T-helper 17 cell (primary cell): ENCODE results near the gene THSD7A. TPM values are rescaled to one million over a fixed set of nuclear protein-coding genes. Genes with fewer than 3 reads are reported as not detected.

Experiments used
- ATAC-seq: fragments of 150-1000 bp; cut with Tn5 transposase; 2 replicates; pipeline ENCODE4 v1.10.0; 2021; ENCODE audit warnings: mild to moderate bottlenecking, moderate library complexity
- DNase-seq, 3 donors: peaks; one replicate each; pipeline versions ENCODE4 v3.0.0 to v3.0.0-alpha.2; 2020 to 2021
- H3K9me3 ChIP-seq: one replicate; pipeline ENCODE4 v1.7.0; 2013; ENCODE audit warnings: low read length, mild to moderate bottlenecking; ENCODE audit not compliant: control insufficient read depth, poor library complexity, severe bottlenecking
- H3K27ac Mint-ChIP-seq: one replicate; pipeline ENCODE4 v1.8.0; 2022; ENCODE audit warnings: mild to moderate bottlenecking, moderate library complexity, mixed read lengths
- H3K27me3 Mint-ChIP-seq: one replicate; pipeline ENCODE4 v1.8.0; 2022; ENCODE audit warnings: mixed read lengths
- H3K36me3 Mint-ChIP-seq: one replicate; pipeline ENCODE4 v1.8.0; 2022; ENCODE audit warnings: low read depth, mixed read lengths
- H3K4me1 Mint-ChIP-seq: one replicate; pipeline ENCODE4 v1.8.0; 2022; ENCODE audit warnings: mild to moderate bottlenecking, mixed read lengths
- H3K4me3 Mint-ChIP-seq: one replicate; pipeline ENCODE4 v1.8.0; 2022; ENCODE audit warnings: mild to moderate bottlenecking, moderate library complexity, mixed read lengths
- total RNA-seq, 4 donors: library from RNA in 2 of 4; stranded (reverse) in 2 of 4; gene quantifications; one replicate each; pipeline ENCODE4 v1.2.3 and lab custom pipeline; 2022 to 2026

THSD7A gene
- total RNA-seq, 2 donors from 2014 or later, result 0.07 TPM; not detected in 1

DNA sequence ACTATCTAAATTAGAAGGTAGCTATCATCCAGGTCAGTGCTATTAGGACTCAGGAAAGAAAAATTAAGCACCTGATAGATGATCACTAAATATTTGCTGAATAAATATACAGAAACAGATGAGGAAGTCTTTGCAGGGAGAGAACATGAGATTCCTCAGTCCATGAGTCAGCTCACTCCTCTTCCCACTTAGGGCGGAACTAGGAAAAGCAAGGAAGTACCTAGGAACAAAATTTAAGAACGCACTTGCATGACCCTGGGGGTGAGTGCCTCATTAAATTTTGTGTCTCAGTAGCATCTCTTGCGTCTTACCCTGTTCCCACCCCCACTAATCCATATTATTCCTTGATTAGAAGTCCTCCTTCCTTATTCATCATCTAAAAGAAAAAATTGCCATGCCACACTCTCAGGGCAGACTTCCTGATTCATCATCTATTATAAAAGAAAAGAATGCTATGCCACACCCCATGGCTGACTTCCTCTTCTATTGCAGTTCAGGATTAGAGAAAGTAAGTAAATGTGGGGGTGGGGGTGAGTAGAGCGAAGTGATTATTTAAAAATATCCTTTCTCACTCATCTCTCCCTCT lies 208.8 kb downstream of the THSD7A start:
- H3K36me3 Mint-ChIP-seq, result no peaks in the 10 kb centered on the region

DNA sequence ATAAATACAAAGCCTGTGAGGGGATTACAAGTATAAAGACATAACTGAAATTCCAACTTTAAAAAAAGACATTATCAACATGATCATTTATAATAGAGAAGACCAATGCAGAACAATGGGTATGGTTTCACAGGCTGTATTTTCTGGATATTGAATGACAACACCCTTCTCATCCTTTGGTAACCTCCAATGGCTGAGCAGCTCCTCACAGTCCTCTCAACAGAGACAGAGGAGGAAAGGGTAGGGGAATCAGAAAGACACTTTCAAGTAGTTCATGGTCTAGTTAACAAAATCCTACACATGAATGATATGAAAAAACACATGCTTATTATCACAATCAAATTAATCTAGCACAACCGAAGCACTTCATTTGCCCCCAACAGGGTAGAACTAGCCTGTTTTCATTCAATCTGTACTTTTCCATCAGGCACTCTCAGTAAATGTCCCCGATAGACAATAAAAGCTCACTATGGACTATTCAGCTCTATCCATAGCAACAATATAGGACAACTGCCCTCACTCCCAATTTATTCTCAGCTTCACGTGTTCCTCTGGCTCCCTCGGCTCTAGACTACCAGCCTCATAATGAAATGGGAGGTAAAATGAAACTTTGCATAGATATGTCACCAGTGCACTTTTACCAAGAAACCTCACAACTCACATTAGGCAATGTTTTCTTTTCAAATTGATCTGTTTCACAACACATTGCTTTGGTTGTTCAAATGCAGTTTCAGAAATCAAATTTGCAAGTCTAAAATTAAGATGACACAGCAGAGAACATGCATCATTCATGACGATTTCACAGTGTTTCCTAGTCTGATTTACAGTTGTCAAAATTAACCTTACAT lies 211.4 kb downstream of the THSD7A start:
- Mint-ChIP-seq H3K4me3 (no peak overlapping the region), H3K36me3 (no peaks in the 10 kb centered on the region), H3K4me1 (no peaks in the 10 kb centered on the region), H3K27me3 (no peaks in the 10 kb centered on the region), H3K27ac (no peak overlapping the region)
- DNase-seq, result no peak
- no peaks in the 10 kb centered on the region for H3K9me3 ChIP-seq
- ATAC-seq, result no peak

More for the DNA sequence above, 208.8 kb downstream of the THSD7A start:
- Mint-ChIP-seq H3K27me3 (no peaks in the 10 kb centered on the region), H3K4me1 (no peaks in the 10 kb centered on the region), H3K27ac (no peak overlapping the region), H3K4me3 (no peak overlapping the region)
- no peaks in the 10 kb centered on the region for H3K9me3 ChIP-seq
- ATAC-seq (no peak), DNase-seq (no peak)

DNA sequence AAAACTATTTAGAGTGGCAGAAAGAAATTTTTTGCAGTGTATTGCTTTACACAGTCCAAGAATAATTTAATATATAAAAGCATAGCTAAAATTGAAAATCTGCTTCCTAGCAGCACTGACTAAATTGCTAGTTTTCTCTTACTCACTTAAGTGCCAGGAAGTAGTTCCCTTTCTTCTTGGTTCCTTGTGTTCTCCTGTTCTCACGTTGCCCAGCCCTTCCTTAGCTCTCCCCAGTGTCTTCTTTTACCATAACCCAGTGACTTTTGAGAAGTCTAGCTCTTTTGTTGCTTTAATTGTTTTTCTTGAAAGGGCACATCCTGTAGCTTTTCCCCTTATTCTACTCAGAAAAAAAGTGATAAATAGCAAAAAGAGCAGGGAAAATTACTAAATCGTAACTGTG lies 215.5 kb downstream of the THSD7A start:
- H3K27me3 Mint-ChIP-seq, result no peaks in the 10 kb centered on the region
- no peak overlapping the region for H3K4me3 Mint-ChIP-seq
- ATAC-seq, result no peak
- no peak overlapping the region for H3K27ac Mint-ChIP-seq
- no peaks in the 10 kb centered on the region for H3K9me3 ChIP-seq
- H3K4me1 Mint-ChIP-seq, result no peaks in the 10 kb centered on the region
- DNase-seq, result no peak
- H3K36me3 Mint-ChIP-seq, result no peaks in the 10 kb centered on the region

DNA sequence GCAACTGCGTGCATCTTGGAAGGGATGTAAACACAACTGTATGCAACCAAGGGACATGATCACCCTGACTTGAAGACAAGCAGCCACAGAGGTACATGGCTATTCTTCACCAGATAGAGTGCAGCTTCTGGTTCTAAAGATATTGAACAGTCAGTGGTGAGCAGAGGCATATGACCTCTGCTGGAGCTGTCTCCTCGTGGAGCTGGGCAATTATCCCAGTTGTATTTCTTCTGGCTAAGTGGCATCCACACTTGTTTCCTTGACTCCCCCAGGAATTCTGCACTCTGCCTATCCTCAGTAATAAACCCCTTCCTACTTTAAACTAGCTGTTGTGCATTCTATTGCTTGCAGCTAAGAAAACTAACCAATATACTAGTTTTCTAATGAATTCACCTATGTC lies 216.8 kb downstream of the THSD7A start:
- no peaks in the 10 kb centered on the region for H3K9me3 ChIP-seq
- DNase-seq, result no peak
- H3K27ac Mint-ChIP-seq, result no peak overlapping the region
- no peaks in the 10 kb centered on the region for H3K36me3 Mint-ChIP-seq
- no peak for ATAC-seq
- H3K4me1 Mint-ChIP-seq, result no peaks in the 10 kb centered on the region
- no peaks in the 10 kb centered on the region for H3K27me3 Mint-ChIP-seq
- H3K4me3 Mint-ChIP-seq, result no peak overlapping the region

- H3K9me3 ChIP-seq, result no peaks in the 10 kb centered on the region
- DNase-seq (no peak), ATAC-seq (no peak)
- Mint-ChIP-seq H3K36me3 (no peaks in the 10 kb centered on the region), H3K4me3 (no peak overlapping the region), H3K27ac (no peak overlapping the region), H3K4me1 (no peaks in the 10 kb centered on the region), H3K27me3 (no peaks in the 10 kb centered on the region)
Observed at GRCh38 chr7:11613292-11613930, 218.6 kb downstream of the THSD7A start.

GRCh38 chr7:11612737-11613136 lies 219.3 kb downstream of the THSD7A start:
- Mint-ChIP-seq H3K27ac (no peak overlapping the region), H3K4me1 (no peaks in the 10 kb centered on the region), H3K27me3 (no peaks in the 10 kb centered on the region), H3K36me3 (no peaks in the 10 kb centered on the region), H3K4me3 (no peak overlapping the region)
- no peak for DNase-seq
- ATAC-seq, result no peak
- H3K9me3 ChIP-seq, result no peaks in the 10 kb centered on the region

GRCh38 chr7:11609096-11609670 lies 222.8 kb downstream of the THSD7A start:
- H3K4me1 Mint-ChIP-seq, result no peaks in the 10 kb centered on the region
- no peak overlapping the region for H3K4me3 Mint-ChIP-seq
- ATAC-seq (no peak), DNase-seq (no peak)
- no peaks in the 10 kb centered on the region for H3K9me3 ChIP-seq
- no peaks in the 10 kb centered on the region for H3K36me3 Mint-ChIP-seq
- H3K27me3 Mint-ChIP-seq, result no peaks in the 10 kb centered on the region
- no peak overlapping the region for H3K27ac Mint-ChIP-seq

GRCh38 chr7:11607686-11608085 lies 224.3 kb downstream of the THSD7A start:
- Mint-ChIP-seq H3K27ac (no peak overlapping the region), H3K27me3 (no peaks in the 10 kb centered on the region), H3K4me1 (no peaks in the 10 kb centered on the region), H3K4me3 (no peak overlapping the region), H3K36me3 (no peaks in the 10 kb centered on the region)
- no peaks in the 10 kb centered on the region for H3K9me3 ChIP-seq
- ATAC-seq (no peak), DNase-seq (no peak)

GRCh38 chr7:11605749-11606148 lies 226.2 kb downstream of the THSD7A start:
- Mint-ChIP-seq H3K27me3 (no peaks in the 10 kb centered on the region), H3K36me3 (no peaks in the 10 kb centered on the region)
- no peak for DNase-seq

GRCh38 chr7:11604505-11604904 lies 227.5 kb downstream of the THSD7A start:
- H3K4me3 Mint-ChIP-seq, result no peak overlapping the region

More at GRCh38 chr7:11605749-11606148, 226.2 kb downstream of the THSD7A start:
- no peak for ATAC-seq
- Mint-ChIP-seq H3K27ac (no peak overlapping the region), H3K4me1 (no peaks in the 10 kb centered on the region), H3K4me3 (no peak overlapping the region)
- H3K9me3 ChIP-seq, result no peaks in the 10 kb centered on the region

GRCh38 chr7:11601761-11602160 lies 230.2 kb downstream of the THSD7A start:
- DNase-seq (no peak), ATAC-seq (no peak)
- Mint-ChIP-seq H3K4me1 (no peaks in the 10 kb centered on the region), H3K27ac (no peak overlapping the region), H3K36me3 (no peaks in the 10 kb centered on the region), H3K27me3 (no peaks in the 10 kb centered on the region), H3K4me3 (no peak overlapping the region)
- H3K9me3 ChIP-seq, result no peaks in the 10 kb centered on the region

More at GRCh38 chr7:11604505-11604904, 227.5 kb downstream of the THSD7A start:
- H3K36me3 Mint-ChIP-seq, result no peaks in the 10 kb centered on the region
- no peak overlapping the region for H3K27ac Mint-ChIP-seq
- H3K9me3 ChIP-seq, result no peaks in the 10 kb centered on the region
- ATAC-seq (no peak), DNase-seq (no peak)
- H3K4me1 Mint-ChIP-seq, result no peaks in the 10 kb centered on the region
- H3K27me3 Mint-ChIP-seq, result no peaks in the 10 kb centered on the region

GRCh38 chr7:11593322-11593721 lies 238.7 kb downstream of the THSD7A start:
- Mint-ChIP-seq H3K4me1 (no peaks in the 10 kb centered on the region), H3K4me3 (no peak overlapping the region), H3K36me3 (no peaks in the 10 kb centered on the region), H3K27me3 (no peaks in the 10 kb centered on the region), H3K27ac (no peak overlapping the region)
- H3K9me3 ChIP-seq, result no peaks in the 10 kb centered on the region
- no peak for ATAC-seq
- no peak for DNase-seq

DNA sequence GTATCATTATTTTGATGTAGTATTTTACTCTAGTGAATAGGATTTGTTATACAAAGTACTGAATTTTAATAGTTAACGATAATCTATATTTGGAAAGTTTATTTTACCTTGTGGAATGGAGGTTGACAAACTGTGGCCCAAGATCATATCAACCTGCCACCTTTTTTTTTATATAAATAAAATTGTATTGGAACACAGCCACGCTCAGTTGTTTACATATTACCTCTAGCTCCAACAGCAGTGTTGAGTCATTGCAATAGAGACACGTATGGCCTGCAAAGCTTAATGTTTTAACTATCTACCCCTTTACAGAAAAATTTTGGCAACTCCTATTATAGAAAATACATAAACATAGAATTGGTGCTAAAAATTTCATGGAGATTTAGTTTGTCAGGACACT lies 239.3 kb downstream of the THSD7A start:
- H3K27me3 Mint-ChIP-seq, result no peaks in the 10 kb centered on the region
- no peak for ATAC-seq
- H3K36me3 Mint-ChIP-seq, result no peaks in the 10 kb centered on the region
- no peaks in the 10 kb centered on the region for H3K4me1 Mint-ChIP-seq
- no peaks in the 10 kb centered on the region for H3K9me3 ChIP-seq
- no peak overlapping the region for H3K27ac Mint-ChIP-seq
- no peak overlapping the region for H3K4me3 Mint-ChIP-seq
- no peak for DNase-seq
